GDM1 (cell line): ENCODE measurements around the gene LGALS7.
"Not testable (repeated sequence)": the region's sequence is repeated elsewhere in the genome, so short reads cannot be mapped to it uniquely, and the experiment has no call there.

Experiments used
- DNase-seq: peaks from one replicate; lab custom pipeline; 2025; lab: John Stamatoyannopoulos, UW

LGALS7 gene

DNA sequence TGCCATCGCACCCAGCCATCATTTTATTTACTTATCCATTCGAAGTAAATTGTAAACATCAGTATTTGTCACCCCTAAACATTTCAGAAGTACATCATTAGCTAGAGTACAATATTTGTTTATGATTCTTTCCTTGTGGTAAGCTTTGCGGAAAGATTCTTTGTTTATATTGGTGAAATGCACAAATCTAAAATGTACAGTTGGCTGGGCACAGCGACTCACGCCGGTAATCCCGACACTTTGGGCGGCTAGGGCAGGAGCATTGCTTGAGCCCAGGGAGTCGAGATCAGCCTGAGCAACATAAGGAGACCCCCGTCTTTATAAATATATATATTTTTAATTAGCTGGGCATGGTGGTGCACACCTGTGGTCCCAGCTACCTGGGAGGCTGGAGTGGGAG, 25.8 kb upstream of the LGALS7 start:
- no peak for DNase-seq

DNA sequence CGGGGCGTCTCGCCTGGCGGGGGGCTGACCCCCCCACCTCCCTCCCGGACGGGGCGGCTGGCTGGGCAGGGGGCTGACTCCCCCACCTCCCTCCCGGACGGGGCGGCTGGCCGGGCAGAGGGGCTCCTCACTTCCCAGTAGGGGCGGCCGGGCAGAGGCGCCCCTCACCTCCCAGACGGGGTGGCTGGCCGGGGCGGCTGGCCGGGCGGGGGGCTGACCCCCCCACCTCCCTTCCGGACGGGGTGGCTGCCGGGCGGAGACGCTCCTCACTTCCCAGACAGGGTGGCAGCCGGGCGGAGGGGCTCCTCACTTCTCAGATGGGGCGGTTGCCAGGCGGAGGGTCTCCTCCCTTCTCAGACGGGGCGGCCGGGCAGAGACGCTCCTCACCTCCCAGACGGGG, 24.5 kb upstream of the LGALS7 start:
- DNase-seq: not testable (repeated sequence)

DNA sequence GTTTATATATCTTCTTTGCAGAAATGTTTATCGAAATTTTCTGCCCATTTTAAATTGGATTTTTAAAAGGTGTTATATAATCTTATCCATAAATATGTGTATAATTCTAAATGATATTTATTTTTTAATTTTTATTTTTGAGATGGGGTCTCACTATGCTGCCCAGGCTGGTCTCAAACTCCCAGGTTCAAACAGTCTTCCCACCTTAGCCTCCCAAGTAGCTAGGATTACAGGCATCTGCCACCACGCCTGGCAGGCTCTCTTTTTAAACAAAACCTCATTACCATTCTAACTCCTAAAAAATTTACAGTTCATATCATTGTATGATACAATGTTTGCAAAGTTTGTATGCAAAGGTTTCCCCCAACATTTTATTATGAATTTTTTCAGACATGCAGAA, 22.8 kb upstream of the LGALS7 start:
- DNase-seq: no peak

DNA sequence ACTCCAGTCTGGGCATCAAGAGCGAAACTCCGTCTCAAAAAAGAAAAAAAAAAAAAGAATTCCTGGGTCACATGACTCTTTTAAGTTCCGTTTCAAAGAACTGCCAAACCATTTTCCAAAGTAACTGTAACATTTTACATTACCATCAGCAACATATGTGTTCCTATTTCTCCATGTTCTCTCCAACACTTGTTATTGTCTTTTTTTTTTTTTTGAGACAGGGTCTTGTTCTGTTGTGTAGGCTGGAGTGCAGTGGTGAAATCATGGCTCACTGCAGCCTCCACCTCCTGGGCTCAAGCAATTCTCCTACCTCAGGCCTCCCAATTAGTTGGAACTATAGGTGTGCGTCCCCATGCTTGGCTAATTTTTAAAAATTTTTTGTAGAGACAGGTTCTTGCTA, 22.2 kb upstream of the LGALS7 start:
- DNase-seq: no peak

DNA sequence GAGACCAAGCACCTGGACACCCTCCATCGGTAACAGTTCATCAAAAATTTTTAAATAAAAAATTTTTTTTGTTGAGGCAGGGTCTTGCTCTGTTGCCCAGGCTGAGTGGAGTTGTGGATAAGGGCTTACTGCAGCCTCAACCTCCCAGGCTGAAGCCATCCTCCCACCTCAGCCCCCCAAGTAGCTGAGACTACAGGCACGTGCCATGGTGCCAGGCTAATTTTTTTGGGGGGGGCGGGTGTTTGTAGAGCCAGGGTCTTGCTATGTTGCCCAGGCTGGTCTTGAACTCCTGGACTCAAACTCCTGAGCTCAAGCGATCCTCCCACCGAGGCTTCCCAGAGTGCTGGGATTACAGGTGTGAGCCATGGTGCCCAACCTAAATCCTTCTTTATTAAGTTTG, 20.4 kb upstream of the LGALS7 start:
- no peak for DNase-seq

DNA sequence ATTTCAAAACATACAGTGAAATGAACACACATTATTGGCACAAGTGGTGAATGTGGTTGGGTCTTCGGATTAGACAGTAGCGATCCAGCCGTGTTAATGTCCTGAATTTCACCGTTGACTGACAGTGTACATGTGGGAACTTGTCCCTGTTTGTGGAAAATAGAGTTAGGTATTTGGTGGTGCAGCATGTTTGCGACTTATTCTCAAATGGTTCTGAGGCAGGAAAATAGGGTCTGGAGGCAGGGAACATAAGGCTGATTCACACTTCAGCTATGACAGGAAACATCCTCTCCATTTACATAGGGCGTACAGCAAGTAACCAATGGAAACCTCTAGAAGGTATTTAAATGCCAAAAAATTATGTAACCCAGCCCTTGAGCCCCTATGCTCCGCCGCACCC, 19.9 kb upstream of the LGALS7 start:
- no peak for DNase-seq

DNA sequence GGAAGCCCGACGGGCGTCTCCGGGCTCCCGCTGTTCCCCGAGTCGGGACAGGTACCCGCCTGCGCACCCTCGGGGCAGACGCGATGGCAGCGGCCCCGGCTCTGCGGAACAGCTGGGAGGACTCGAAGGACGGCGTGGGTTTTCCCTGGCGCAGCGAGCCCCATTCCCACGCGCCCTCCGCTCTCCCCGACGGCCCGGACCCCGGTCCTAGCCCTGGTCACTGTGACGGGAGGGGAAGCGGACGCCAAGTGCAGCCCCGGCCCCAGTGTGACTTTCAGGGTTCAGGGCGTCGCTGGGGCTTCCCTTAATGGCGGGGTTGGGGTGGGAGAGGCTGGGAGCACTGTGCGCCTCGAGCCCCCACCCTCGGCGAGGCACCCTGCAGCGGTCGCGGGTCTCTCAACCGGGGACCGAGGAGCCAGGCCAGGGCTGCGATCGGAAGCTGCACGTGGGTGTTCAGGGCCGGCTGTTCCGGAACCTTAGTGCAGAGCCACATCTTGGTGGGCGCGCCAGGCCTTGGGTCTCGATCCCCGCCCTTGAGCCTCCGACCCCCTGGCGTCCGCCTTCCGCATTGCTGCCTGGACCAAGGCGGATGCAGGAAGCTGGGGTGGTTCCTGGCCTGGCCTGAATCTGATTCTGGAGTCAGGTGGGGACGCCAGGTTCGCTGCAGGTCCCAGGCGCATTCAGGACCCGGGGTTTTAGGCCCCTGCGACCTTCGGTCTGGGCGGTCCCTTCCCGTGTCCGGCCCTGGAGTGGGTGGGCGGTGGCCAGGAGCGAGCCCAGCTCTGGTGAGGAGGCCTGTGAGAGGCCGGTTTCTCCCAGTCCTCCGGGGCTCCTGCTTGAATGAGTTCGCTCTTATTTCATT, 19.2 kb upstream of the LGALS7 start:
- DNase-seq: no peak

DNA sequence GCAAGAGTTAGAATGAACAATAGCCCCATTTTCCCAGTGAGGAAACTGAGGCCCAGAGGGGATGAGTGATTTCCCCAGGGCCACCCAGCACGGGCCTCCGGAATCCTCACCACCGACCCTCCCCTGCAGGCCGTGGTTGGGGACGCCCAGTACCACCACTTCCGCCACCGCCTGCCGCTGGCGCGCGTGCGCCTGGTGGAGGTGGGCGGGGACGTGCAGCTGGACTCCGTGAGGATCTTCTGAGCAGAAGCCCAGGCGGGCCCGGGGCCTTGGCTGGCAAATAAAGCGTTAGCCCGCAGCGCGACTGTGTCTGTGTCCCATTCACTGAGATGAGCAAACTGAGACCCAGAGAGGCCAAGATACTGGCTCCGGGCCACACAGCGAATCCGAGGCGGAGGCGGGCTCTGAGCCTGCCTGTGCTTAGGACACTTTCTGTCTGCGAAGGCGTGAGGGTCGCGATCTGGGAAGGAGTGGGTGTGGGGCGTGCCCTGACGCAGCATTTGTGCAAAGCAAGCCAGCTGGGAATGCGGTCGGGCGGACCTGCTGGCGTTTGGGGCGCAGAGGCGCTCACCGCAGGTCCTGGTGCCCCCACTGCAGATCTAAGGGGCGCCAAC, 18.2 kb upstream of the LGALS7 start:
- DNase-seq: not testable (repeated sequence)

DNA sequence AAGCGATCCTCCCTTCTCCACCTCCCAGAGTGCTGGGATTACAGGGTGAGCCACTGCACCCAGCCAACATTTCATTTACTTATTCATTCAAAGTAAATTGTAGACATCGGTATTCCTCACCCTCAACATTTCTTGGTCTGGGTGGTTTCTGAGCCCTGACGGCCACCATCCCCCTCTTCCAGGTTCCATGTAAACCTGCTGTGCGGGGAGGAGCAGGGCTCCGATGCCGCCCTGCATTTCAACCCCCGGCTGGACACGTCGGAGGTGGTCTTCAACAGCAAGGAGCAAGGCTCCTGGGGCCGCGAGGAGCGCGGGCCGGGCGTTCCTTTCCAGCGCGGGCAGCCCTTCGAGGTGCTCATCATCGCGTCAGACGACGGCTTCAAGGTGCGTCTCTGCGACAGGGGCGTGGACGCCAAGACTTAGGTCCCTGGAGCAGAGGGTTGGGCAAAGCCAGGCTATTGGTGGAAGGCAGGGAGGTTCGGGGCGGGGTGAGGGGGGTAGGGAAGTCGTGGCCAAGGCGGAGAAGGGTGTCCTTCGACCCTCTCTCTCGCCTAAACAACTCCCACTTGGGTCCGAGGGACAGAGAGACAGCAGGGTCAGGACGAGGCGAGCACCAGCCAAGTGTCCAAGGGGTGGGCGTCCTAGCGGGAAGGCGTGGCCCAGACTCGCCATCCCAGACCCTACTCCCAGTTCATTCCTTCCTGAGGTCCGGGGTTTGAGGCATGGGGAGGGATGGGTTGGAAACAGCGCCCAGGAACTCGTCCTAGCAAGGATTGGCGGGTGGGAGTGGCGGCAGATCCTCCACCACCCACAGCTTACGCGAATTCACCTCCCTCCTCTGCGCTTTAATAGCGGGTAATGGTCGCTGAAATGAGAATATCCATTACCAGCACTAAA, 17.4 kb upstream of the LGALS7 start:
- not testable (repeated sequence) for DNase-seq

DNA sequence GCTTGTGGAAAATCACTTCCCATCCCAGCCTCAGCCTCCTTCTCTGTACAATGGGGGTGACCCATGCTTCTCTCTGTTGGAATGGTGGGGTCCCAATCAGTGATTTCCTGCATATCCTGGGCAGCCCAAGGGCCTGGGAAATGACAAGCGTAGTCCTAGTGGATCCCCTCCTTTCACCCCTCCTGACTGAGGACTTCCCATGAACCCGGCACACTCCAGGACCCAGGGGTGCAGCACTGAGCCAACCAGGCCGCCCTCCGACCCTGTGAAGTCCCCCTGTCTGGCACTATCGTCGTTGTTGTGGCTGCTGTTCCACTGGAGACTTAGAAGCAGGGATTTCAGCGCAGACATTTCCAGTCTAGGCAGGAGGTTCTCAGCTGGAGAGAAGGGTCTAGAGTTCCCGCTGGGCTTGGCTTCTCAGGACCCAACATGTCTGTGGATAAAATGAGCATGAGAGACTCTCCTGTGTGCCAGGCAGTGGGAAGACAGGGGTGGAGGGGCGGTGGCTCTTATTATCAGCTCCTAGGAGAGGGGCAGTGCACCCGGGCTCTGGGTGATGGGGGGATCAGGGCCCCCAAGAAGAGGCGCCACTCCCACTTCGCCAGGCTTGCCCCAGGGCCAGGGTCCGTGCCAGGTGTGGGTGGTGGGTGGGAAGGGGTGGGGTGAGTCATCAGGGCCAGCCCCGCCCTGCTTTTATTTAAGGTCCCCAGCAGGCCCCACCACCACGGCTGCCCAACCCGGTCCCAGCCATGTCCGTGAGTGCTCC, 15.3 kb upstream of the LGALS7 start, which contains the start of gene LGALS7B:
TSS of gene LGALS7B (plus strand) at position 723 of the 766 bp plus-strand sequence. CDS start at position 750, 27 bp downstream.
- no peak for DNase-seq

DNA sequence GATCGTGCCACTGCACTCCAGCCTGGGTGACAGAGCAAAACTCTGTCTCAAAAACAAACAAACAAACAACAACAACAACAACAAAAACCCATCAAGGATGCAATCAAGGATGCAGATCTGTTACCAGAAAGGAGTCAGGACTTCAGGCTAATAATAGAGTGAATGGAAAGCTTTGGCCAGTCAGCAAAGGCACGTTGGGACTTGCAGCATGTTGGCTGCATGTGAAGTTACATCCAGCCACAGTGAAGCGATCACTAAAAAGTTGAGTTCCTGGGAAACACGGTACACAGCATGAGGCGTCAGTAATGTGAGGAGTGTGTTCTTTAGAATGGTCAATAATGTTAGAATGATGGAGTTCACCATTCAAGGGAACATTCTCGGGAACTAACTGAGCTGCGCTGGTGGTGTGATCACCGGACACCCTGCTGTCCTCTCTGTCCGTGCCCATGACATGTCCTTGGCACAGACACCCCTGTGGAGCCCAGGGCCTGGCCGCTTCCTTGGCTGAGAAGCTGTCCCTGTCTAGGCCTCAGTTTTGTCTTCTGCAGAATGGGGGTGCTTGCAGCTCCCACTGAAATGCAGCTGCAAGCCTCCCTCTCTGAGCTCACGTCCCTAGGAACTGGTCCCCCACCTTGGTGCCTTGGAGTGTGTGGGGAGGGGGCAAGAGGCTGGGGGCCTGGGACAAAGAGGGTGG, 13.4 kb upstream of the LGALS7 start:
- DNase-seq: no peak

DNA sequence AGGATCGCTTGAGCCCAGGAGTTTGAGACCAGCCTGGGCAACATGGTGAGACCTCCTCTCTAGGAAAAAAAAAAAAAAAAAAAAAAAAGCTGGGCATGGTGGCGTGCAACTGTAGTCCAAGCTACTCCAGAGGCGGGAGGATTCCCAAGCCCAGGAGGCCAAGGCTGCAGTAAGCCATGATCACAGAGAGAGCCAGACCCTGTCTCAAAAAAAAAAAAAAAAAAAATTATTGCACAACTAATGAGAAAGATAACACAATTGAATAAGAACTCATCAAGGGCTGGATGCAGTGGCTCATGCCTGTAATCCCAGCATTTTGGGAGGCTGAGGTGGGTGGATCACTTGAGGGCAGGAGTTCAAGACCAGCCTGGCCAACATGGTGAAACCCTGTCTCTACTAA, 12.7 kb upstream of the LGALS7 start:
- not testable (repeated sequence) for DNase-seq

DNA sequence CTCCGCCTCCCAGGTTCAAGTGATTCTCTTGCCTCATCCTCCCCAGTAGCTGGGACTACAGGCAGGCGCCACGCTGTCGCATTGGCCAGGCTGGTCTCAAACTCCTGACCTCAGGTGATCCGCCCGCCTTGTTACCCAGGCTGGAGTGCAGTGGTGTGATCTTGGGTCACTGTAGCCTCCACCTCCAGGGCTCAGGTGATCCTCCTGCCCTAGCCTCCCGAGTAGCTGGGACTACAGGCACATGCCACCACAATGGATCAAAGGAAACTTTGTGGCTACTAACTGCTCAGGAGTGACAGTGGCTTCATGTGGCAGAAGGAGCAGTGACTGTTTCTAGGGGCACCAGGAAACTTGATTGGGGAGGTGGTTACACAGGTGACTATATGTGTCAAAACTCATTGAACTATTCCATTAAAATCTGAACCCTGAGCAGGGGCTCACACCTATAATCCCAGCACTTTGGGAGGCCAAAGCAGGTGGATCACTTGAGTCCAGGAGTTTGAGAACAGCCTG, 11.9 kb upstream of the LGALS7 start:
- no peak for DNase-seq

DNA sequence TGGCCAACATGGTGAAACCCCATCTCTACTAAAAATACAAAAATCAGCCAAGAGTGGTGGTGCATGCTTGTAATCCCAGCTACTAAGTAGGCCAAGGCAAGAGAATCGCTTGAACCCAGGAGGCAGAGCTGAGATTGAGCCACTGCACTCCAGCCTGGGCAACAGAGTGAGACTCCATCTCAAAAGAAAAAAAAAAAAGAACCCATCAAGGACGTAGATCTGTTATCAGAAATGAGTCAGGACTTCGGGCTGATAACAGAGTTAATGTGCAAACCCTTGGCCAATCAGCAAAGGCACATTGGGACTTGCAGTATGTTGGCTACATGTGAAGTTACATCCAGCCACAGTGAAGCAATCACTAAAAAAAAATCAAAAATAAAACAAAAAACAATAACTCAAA, 10.9 kb upstream of the LGALS7 start:
- DNase-seq: no peak

DNA sequence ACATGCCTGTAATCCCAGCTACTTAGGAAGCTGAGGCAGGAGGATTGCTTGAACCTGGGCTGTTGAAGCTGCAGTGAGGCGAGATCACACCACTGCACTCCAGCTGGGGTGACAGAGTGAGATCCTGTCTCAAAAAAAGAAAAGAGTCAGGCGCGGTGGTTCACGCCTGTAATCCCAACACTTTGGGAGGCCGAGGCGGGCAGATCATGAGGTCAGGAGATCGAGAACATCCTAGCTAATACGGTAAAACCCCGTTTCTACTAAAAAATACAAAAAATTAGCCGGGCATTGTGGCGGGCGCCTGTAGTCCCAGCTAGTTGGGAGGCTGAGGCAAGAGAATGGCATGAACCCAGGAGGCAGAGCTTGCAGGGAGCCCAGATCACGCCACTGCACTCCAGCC, 8.9 kb upstream of the LGALS7 start:
- not testable (repeated sequence) for DNase-seq

DNA sequence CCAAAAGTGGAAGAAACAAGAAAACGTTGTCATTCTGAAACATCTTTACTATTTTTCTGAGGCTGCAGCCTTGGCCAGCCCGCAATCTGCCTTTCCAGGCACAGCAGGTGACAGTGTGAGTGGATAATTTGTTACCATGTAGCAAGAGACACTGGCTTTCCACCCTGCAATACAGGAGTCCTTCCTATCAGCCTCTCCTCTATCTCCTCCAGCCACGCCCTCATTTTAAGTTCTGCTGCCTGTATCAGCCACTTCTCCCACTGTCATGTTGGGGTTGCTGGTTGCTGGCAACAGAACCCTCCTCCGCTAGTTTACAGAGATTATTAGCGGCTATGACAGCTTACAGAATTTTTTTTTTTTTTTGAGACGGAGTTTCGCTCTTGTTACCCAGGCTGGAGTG, 7.7 kb upstream of the LGALS7 start:
- DNase-seq: no peak

DNA sequence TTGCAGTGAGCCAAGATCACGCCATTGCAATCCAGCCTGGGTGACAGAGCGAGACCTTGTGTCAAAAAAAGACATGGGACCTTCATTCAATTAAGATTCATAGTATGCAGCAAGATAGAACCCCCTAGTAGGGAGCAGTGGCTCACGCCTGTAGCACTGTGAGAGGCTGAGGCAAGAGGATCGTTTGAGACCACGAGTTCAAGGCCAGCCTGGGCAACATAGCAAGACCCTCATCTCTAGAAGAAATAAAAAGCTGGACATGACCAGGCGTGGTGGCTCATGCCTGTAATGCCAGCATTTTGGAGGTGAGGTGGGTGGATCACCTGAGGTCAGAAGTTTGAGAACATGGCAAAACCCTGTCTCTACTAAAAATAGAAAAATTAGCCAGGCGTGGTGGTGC, 7.1 kb upstream of the LGALS7 start:
- DNase-seq: no peak

DNA sequence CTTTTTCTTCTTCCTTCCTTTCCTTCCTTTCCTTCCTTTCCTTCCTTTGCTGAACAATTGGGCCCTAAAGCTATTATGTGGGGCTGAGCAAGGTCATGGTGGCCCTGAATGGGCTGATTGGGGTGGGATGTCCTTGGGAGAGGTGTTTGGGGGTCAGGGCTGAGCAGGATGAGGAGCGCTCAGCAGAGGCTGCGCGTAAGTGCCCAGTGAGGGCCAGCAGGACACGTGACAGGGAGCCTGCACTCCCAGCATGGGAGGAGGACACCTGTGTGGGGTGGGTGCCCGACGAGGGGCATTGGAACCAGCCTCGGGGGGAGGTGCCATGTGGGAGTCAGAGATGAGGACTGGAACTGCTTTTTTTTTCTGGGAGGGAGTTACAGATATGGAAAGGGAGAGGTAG, 5.4 kb upstream of the LGALS7 start:
- DNase-seq: no peak

DNA sequence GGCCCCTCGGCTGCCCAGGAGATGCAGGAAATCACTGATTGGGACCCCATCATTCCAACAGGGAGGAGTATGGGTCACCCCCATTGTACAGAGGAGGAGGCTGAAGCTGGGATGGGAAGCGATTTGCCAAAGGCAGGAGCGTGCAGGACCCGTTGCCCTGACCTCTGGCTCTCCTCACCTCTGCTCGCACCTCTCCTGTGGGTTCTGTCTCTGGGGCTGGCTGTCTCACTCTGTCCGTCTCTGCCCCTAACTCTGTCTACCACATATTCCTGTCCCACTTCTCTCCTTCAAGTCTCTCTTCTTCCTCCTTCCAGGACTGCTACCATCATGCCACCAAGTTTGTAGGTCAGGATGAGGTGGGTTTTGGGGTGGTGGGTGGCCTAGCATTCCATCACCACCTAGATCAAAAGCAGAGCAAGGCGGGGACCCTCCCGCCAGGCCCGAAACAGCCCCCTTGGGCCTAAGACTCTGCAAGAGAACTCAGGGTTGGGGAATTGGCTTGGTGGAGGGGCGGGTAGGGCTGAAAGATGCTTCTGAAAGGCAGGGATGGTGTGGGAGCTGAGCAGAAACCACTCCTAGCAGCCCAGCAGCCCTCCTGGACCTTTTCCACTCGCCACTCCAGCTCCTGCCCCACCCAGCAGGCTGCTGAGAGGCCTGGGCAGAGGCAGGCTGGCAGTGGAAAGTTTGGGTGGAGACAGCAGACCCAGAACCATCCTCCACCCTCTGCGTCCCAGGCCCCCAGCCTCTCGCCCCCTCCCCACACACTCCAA, 1.0 kb upstream of the LGALS7 start:
- DNase-seq: no peak

DNA sequence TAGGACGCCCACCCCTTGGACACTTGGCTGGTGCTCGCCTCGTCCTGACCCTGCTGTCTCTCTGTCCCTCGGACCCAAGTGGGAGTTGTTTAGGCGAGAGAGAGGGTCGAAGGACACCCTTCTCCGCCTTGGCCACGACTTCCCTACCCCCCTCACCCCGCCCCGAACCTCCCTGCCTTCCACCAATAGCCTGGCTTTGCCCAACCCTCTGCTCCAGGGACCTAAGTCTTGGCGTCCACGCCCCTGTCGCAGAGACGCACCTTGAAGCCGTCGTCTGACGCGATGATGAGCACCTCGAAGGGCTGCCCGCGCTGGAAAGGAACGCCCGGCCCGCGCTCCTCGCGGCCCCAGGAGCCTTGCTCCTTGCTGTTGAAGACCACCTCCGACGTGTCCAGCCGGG, 1.7 kb downstream of the LGALS7 start:
- DNase-seq: not testable (repeated sequence)
